ENCODE results near the gene FN3KRP.

The FN3KRP gene

GRCh38 chr17:82775001-82775823 lies 58.7 kb downstream of the FN3KRP start:
- H3K4me3 ChIP-seq (ENCODE audit: low read depth, low read length) = no peak overlapping the region

- H3K4me3 ChIP-seq (ENCODE audit: low read depth, low read length) = no peak overlapping the region
Observed at GRCh38 chr17:82776454-82776853, 59.9 kb downstream of the FN3KRP start.

Data from iPS-11a (cell line).